Measurements from ENCODE around the gene FAM124B.
"Not testable (repeated sequence)": the region's sequence is repeated elsewhere in the genome, so short reads cannot be mapped to it uniquely, and the experiment has no call there.

Gene FAM124B

DNA sequence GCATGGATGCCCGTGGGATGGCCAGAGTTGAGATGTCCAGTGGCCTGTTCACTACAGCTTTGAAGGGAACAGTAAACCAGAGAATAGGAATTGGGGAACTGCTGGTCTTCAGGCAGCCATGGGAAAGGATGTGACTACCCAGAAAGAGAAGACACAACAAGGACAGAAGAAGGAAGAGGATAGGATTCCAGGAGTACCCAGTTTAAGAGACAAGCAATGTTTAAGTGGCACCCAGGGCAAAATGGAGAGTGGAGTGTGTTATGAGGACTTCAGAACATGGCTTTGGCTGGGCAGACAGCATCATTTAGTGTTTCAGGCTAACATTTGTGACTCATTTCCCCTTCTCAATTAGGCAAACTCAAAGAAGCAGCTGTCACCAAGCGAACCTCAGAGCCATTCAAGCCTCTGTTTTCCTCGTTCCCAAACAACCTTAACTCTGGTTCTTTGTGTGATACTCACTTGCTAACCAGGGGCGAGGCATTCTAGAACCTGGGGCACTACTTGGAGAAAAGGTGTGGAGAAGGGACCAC, 4.0 kb upstream of the FAM124B start:
- ATAC-seq (replicated peaks) = peak; percentile 40 to 44
- DNase-seq = no peak
- Mint-ChIP-seq H3K9me3 (peaks cover 3% of the 10 kb centered on the region in 2 donors), H3K36me3 (peaks cover 0 to 4% of the 10 kb centered on the region in 2 donors), H3K27ac (no peak overlapping the region), H3K4me3 (no peak overlapping the region), H3K4me1 (peaks cover 11 to 15% of the 10 kb centered on the region in 2 donors), H3K27me3 (peaks cover 0 to 5% of the 10 kb centered on the region in 2 donors)

- H3K9me3 Mint-ChIP-seq = peaks cover 3% of the 10 kb centered on the region in 2 donors
- ATAC-seq (replicated peaks) = peak; percentile 70 to 74
- H3K4me3 Mint-ChIP-seq = no peak overlapping the region
- DNase-seq = no peak
- peaks cover 0 to 5% of the 10 kb centered on the region in 2 donors for H3K27me3 Mint-ChIP-seq
- H3K4me1 Mint-ChIP-seq = peaks cover 11 to 17% of the 10 kb centered on the region in 2 donors
- no peak overlapping the region for H3K27ac Mint-ChIP-seq
- H3K36me3 Mint-ChIP-seq = peaks cover 0 to 4% of the 10 kb centered on the region in 2 donors
Observed at GRCh38 chr2:224405412-224405811, 3.5 kb upstream of the FAM124B start.

GRCh38 chr2:224404796-224405195, 2.9 kb upstream of the FAM124B start:
- Mint-ChIP-seq H3K36me3 (peaks cover 0 to 4% of the 10 kb centered on the region in 2 donors), H3K27ac (no peak overlapping the region), H3K27me3 (peaks cover 0 to 5% of the 10 kb centered on the region in 2 donors), H3K9me3 (peaks cover 3% of the 10 kb centered on the region in 2 donors), H3K4me3 (no peak overlapping the region), H3K4me1 (peaks cover 11 to 17% of the 10 kb centered on the region in 2 donors)
- ATAC-seq (replicated peaks) (no peak), DNase-seq (no peak)

DNA sequence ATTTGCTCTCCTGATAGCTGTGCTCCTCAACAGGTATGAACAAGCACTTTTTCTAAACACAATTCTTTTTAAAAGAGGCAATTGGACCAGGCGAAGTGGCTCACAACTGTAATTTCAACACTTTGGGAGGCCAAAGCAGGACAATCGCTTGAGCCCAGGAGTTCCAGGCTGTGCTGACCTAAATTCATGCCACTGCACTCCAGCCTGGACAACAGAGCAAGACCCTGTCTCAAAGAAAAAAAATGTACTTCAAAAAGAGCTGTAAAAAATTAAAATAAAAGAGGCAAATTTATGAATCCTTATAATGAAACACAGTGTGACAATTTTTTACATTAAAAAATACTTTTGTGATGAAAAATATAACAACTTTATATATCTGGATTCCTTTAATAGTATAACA, 1.8 kb upstream of the FAM124B start:
- no peak for ATAC-seq (replicated peaks)
- Mint-ChIP-seq H3K36me3 (peaks cover 0 to 4% of the 10 kb centered on the region in 2 donors), H3K27me3 (peaks cover 0 to 5% of the 10 kb centered on the region in 2 donors), H3K27ac (no peak overlapping the region), H3K9me3 (peaks cover 3% of the 10 kb centered on the region in 2 donors), H3K4me1 (peaks cover 11 to 17% of the 10 kb centered on the region in 2 donors), H3K4me3 (no peak overlapping the region)
- DNase-seq = no peak

- H3K36me3 Mint-ChIP-seq = peaks cover 0 to 1% of the 10 kb centered on the region in 2 donors
- peak overlapping the region; percentile 59 to 74 for H3K4me3 Mint-ChIP-seq
- peaks cover 9 to 17% of the 10 kb centered on the region in 2 donors for H3K4me1 Mint-ChIP-seq
- peaks cover 0 to 4% of the 10 kb centered on the region in 2 donors for H3K9me3 Mint-ChIP-seq
- DNase-seq (no peak), ATAC-seq (replicated peaks) (no peak)
- no peak overlapping the region for H3K27ac Mint-ChIP-seq
- H3K27me3 Mint-ChIP-seq = no peaks in the 10 kb centered on the region
Observed at GRCh38 chr2:224400886-224401632, 848 bp downstream of the FAM124B start.

- Mint-ChIP-seq H3K4me3 (no peak overlapping the region), H3K9me3 (peaks cover 0 to 4% of the 10 kb centered on the region in 2 donors), H3K27ac (no peak overlapping the region), H3K36me3 (peaks cover 0 to 1% of the 10 kb centered on the region in 2 donors), H3K27me3 (no peaks in the 10 kb centered on the region), H3K4me1 (peaks cover 9 to 17% of the 10 kb centered on the region in 2 donors)
- no peak for ATAC-seq (replicated peaks)
- no peak for DNase-seq
Observed at GRCh38 chr2:224400174-224400810, 1.6 kb downstream of the FAM124B start.

DNA sequence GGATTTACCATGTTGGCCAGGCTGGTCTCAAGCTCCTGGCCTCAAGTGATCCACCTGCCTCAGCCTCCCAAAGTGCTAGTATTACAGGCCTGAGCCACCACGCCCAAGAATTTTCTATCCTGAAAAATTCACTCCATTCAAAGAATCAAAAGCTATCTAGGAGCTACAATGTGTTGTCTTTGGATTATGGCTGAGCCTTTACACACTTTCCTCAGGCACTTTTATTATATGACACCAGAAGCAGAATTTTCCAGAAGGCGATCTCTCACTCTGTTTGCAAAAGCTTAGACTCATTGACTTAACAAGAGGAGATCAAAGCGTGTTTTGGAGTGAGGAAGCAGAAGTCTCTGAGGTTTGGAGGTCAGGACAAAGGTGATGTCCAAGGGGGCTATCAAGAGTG, 3.6 kb downstream of the FAM124B start:
- no peak overlapping the region for H3K27ac Mint-ChIP-seq
- DNase-seq (no peak), ATAC-seq (replicated peaks) (no peak)
- H3K27me3 Mint-ChIP-seq = no peaks in the 10 kb centered on the region
- peaks cover 0 to 1% of the 10 kb centered on the region in 2 donors for H3K36me3 Mint-ChIP-seq
- peaks cover 0 to 4% of the 10 kb centered on the region in 2 donors for H3K9me3 Mint-ChIP-seq
- peaks cover 9 to 17% of the 10 kb centered on the region in 2 donors for H3K4me1 Mint-ChIP-seq
- no peak overlapping the region for H3K4me3 Mint-ChIP-seq

- not testable (repeated sequence) for H3K27me3 Mint-ChIP-seq; DNase-seq; H3K27ac Mint-ChIP-seq; ATAC-seq (replicated peaks); H3K9me3 Mint-ChIP-seq; H3K4me3 Mint-ChIP-seq; H3K36me3 Mint-ChIP-seq
- peaks cover 9 to 14% of the 10 kb centered on the region in 2 donors for H3K4me1 Mint-ChIP-seq
Observed at GRCh38 chr2:224397100-224397499, 4.8 kb downstream of the FAM124B start.

- Mint-ChIP-seq H3K27ac (no peak overlapping the region), H3K27me3 (no peaks in the 10 kb centered on the region), H3K4me3 (no peak overlapping the region), H3K36me3 (peaks cover 0 to 1% of the 10 kb centered on the region in 2 donors), H3K4me1 (peaks cover 0 to 1% of the 10 kb centered on the region in 2 donors), H3K9me3 (peaks cover 0 to 4% of the 10 kb centered on the region in 2 donors)
- ATAC-seq (replicated peaks) (no peak), DNase-seq (no peak)
Observed at GRCh38 chr2:224395620-224396390, 6.1 kb downstream of the FAM124B start.

- ATAC-seq (replicated peaks) (no peak), DNase-seq (no peak)
- Mint-ChIP-seq H3K9me3 (peaks cover 0 to 4% of the 10 kb centered on the region in 2 donors), H3K36me3 (peaks cover 0 to 1% of the 10 kb centered on the region in 2 donors), H3K27ac (no peak overlapping the region), H3K4me1 (no peaks in the 10 kb centered on the region), H3K27me3 (peaks cover 0 to 4% of the 10 kb centered on the region in 2 donors), H3K4me3 (no peak overlapping the region)
Observed at GRCh38 chr2:224393157-224393872, 8.6 kb downstream of the FAM124B start.

DNA sequence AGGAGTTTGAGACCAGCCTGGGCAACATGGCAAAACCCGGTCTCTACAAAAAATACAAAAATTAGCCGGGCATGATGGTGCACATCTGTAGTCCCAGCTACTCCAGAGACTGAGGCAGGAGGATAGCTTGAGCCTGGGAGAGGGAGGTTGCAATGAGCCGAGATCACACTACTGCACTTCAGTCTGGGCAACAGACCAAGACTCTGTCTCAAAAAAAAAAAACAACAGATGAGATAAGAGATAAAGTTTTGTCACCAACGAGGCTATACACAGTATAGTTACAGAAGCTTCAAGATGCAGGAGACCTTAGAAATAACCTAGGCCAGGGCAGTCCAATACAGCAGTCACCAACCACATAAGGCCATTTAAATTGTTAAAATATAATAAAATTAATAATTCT, 9.4 kb downstream of the FAM124B start:
- Mint-ChIP-seq H3K27ac (no peak overlapping the region), H3K4me1 (no peaks in the 10 kb centered on the region), H3K36me3 (peaks cover 0 to 1% of the 10 kb centered on the region in 2 donors), H3K4me3 (no peak overlapping the region), H3K27me3 (peaks cover 0 to 4% of the 10 kb centered on the region in 2 donors), H3K9me3 (peaks cover 0 to 4% of the 10 kb centered on the region in 2 donors)
- DNase-seq (no peak), ATAC-seq (replicated peaks) (no peak)

DNA sequence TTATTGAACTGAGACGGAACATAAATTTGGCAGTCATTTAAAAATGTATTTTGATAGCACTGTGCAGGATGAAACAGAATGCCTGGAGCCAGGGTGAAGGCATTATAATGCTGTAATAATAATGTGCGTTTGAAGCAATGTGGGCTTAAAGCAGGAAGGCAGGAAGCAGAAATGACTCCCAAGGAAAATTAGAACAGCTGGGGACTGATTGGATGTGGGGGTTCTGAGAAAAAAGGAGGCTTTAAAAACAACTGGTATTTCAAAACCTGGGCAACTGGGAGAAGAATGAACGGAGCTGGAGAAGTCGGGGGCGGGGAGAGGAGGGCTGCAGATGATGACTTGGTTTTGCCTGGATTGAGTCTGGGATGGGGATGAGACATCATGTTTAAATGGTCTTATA, 12.6 kb downstream of the FAM124B start:
- no peak for ATAC-seq (replicated peaks)
- peaks cover 0 to 4% of the 10 kb centered on the region in 2 donors for H3K27me3 Mint-ChIP-seq
- DNase-seq = no peak
- no peaks in the 10 kb centered on the region for H3K9me3 Mint-ChIP-seq
- no peak overlapping the region for H3K27ac Mint-ChIP-seq
- no peaks in the 10 kb centered on the region for H3K36me3 Mint-ChIP-seq
- H3K4me3 Mint-ChIP-seq = no peak overlapping the region
- H3K4me1 Mint-ChIP-seq = no peaks in the 10 kb centered on the region

GRCh38 chr2:224386876-224387275, 15.0 kb downstream of the FAM124B start:
- Mint-ChIP-seq H3K4me1 (no peaks in the 10 kb centered on the region), H3K27me3 (peaks cover 0 to 4% of the 10 kb centered on the region in 2 donors), H3K4me3 (no peak overlapping the region), H3K9me3 (no peaks in the 10 kb centered on the region), H3K27ac (no peak overlapping the region), H3K36me3 (no peaks in the 10 kb centered on the region)
- no peak for ATAC-seq (replicated peaks)
- DNase-seq = no peak
